ENCODE results near the gene FBXO38.

Gene FBXO38

DNA sequence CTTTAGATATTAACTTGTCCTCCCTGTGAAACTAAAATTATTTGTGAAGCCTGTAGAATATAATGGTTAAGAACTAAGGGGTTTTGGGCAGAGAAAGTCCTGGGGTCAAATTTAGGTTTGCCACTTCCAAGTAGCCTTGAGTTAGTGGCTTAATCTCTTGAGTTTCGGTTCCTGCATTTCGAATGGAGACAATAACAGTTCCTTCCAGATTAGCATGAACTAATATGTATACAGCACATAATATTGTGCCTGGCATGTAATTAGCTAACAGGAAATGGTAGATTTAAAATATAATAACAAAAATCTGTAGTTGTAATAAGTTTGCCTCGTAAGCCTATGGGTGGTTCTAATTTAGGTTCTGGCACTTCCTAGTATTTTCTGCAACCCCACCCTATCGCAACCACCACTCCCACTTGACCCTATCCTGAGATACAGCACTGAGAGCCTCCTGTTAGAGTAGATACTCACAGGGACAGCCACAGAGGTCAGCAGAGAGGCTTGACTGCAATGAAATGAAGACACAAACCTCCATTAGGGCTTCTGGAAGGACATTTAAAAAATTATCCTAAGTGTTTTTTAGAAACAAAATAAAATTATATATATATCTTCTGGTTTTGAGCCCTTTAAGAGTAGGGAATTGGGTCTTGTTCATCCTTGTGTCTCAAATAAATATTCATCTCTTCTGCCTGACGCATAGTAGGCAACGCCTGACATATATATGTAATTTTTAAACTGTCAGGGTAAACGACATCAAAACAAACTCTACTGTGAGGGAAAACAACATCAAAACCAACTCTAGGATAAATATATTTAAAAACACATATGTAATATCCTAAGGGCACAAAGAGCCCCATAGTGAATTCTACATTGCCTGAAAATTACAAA lies 39.9 kb upstream of the FBXO38 start:
- in situ Hi-C loops (cut with MboI; ENCODE audit: low pct_unique_long_range_greater_than_20kb, low sequenced_read_pairs, unreplicated experiment): no loop called here
- TF ChIP-seq, protein P1, sequence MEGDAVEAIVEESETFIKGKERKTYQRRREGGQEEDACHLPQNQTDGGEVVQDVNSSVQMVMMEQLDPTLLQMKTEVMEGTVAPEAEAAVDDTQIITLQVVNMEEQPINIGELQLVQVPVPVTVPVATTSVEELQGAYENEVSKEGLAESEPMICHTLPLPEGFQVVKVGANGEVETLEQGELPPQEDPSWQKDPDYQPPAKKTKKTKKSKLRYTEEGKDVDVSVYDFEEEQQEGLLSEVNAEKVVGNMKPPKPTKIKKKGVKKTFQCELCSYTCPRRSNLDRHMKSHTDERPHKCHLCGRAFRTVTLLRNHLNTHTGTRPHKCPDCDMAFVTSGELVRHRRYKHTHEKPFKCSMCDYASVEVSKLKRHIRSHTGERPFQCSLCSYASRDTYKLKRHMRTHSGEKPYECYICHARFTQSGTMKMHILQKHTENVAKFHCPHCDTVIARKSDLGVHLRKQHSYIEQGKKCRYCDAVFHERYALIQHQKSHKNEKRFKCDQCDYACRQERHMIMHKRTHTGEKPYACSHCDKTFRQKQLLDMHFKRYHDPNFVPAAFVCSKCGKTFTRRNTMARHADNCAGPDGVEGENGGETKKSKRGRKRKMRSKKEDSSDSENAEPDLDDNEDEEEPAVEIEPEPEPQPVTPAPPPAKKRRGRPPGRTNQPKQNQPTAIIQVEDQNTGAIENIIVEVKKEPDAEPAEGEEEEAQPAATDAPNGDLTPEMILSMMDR (IDR thresholded peaks at IDR 0.05; ENCODE audit: extremely low read depth, insufficient read depth, missing control alignments): no peak
- DNase-seq (ENCODE audit: low spot score): no peak

- DNase-seq (ENCODE audit: low spot score): no peak
- TF ChIP-seq, protein P1 (IDR thresholded peaks at IDR 0.05; ENCODE audit: extremely low read depth, insufficient read depth, missing control alignments): no peak
- in situ Hi-C loops (cut with MboI; ENCODE audit: low pct_unique_long_range_greater_than_20kb, low sequenced_read_pairs, unreplicated experiment): no loop called here
Measured at GRCh38 chr5:148347706-148348105, 36.1 kb upstream of the FBXO38 start.

DNA sequence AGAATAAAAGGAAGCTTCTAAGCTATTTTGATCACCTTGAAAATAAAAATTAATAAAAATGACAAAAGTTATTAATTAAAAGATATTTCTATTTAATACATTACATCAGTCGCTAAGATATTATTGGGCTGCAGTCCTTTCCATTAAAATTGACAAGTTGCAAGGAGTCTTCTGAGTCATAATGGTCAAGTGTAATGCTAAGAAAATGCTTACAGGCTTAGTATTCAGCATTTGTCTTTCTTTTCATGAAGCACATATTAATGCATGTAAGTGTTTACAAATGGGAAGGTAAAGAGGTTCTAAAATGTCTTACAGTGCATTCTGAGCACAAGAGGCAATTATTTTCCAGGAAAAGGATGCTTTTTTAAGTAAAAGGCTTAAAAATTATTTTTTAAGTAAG lies 31.1 kb upstream of the FBXO38 start:
- no peak for DNase-seq (ENCODE audit: low spot score)
- TF ChIP-seq, protein P1 (IDR thresholded peaks at IDR 0.05; ENCODE audit: extremely low read depth, insufficient read depth, missing control alignments): no peak
- in situ Hi-C loops (cut with MboI; ENCODE audit: low pct_unique_long_range_greater_than_20kb, low sequenced_read_pairs, unreplicated experiment): no loop called here

GRCh38 chr5:148353634-148354033 lies 30.1 kb upstream of the FBXO38 start:
- TF ChIP-seq, protein P1 (IDR thresholded peaks at IDR 0.05; ENCODE audit: extremely low read depth, insufficient read depth, missing control alignments): no peak
- in situ Hi-C loops (cut with MboI; ENCODE audit: low pct_unique_long_range_greater_than_20kb, low sequenced_read_pairs, unreplicated experiment): no loop called here
- no peak for DNase-seq (ENCODE audit: low spot score)

- TF ChIP-seq, protein P1 (IDR thresholded peaks at IDR 0.05; ENCODE audit: extremely low read depth, insufficient read depth, missing control alignments): no peak
- in situ Hi-C loops (cut with MboI; ENCODE audit: low pct_unique_long_range_greater_than_20kb, low sequenced_read_pairs, unreplicated experiment): no loop called here
Measured at GRCh38 chr5:148364343-148364742, 19.4 kb upstream of the FBXO38 start.

GRCh38 chr5:148368299-148368698 lies 15.5 kb upstream of the FBXO38 start:
- in situ Hi-C loops (cut with MboI; ENCODE audit: low pct_unique_long_range_greater_than_20kb, low sequenced_read_pairs, unreplicated experiment): no loop called here
- DNase-seq (ENCODE audit: low spot score): no peak
- TF ChIP-seq, protein P1 (IDR thresholded peaks at IDR 0.05; ENCODE audit: extremely low read depth, insufficient read depth, missing control alignments): no peak

More at GRCh38 chr5:148364343-148364742, 19.4 kb upstream of the FBXO38 start:
- DNase-seq (ENCODE audit: low spot score): no peak
